ENCODE data around the gene RACK1.

The RACK1 gene

DNA sequence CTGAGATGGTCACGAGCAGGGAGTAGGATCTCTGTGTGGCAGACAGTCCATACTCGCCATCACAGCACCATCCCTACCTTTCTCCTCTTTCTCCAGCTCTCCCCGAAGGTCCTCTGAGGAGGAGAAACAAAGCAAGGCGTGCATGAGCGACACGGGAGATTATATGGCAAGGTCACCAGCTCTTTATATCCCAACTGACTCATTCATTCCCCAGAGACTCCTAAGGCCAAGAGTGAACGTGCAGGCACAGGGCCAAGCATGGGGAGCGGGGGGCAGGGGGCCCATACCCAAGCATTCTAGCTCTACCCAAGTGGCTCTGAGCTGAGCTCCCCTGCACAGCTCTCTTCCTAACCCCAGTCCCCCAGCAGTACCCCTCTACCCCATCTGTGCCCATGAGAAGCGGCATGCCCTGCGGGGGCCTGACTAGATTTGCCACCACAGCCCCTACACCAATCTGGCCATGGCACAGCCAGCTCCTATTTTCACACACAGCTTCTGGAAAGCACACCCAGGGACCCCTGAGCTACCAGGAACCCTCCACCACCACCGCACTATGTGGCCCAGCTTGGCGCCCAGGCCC is 45.5 kb downstream of the RACK1 start:
- no peak for DNase-seq (ENCODE audit: low read depth in 2 of 2)

DNA sequence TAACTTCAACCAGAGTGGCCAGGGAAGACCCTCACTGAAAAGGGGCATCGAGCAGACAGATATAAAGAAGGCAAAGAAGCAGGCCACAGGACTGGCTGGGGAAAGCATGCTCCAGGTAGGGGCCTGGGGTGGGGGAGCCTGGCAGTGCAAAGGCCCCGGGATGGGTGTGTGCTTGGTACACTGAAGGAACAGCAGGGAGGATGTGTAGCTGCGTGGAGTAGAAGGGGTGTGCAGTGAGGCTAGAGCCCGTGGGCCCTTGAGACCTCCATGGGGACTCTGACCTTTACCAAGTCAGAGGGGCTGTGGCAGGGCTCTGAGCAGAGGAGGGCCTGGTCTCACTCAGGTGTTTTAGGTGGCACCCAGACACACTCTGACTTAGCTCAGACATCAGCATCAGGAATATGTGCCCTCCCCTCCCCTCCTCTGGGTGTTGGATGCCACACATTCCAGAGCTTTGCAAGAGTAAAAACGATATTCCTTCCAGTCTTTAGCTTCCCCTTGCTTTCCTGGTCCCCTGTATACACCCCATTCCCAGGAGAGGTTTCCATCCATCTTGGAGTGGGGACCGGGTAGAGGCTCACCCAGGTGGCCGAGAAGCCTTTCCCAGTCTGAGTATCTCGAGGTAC is 46.3 kb downstream of the RACK1 start:
- DNase-seq (ENCODE audit: low read depth in 2 of 2), result no peak

DNA sequence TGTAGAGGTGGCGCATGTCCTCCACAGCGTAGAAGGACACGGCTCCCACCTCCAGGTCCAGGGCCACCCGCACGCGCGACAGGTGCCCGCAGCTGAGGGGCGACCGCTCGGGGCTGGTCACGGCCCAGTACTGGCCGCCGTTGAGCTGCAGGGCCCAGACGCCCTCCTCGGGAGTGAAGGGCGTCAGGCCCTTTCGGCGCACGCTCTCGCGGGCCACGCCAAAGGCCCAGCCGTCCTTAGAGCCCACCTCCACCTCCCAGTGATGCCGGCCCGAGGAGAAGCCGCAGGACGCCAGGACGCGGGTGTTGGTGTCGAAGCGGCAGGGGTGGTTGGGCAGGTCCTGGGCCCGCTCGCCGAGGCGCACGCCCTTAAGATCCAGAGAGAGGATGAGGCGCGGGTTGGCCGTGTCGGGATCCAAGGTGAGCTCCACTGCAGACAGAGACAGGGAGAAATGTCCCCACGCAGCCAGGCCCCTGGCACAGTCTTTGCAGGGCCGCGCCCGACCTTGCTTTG is 48.4 kb downstream of the RACK1 start:
- DNase-seq (ENCODE audit: low read depth in 2 of 2), result no peak

DNA sequence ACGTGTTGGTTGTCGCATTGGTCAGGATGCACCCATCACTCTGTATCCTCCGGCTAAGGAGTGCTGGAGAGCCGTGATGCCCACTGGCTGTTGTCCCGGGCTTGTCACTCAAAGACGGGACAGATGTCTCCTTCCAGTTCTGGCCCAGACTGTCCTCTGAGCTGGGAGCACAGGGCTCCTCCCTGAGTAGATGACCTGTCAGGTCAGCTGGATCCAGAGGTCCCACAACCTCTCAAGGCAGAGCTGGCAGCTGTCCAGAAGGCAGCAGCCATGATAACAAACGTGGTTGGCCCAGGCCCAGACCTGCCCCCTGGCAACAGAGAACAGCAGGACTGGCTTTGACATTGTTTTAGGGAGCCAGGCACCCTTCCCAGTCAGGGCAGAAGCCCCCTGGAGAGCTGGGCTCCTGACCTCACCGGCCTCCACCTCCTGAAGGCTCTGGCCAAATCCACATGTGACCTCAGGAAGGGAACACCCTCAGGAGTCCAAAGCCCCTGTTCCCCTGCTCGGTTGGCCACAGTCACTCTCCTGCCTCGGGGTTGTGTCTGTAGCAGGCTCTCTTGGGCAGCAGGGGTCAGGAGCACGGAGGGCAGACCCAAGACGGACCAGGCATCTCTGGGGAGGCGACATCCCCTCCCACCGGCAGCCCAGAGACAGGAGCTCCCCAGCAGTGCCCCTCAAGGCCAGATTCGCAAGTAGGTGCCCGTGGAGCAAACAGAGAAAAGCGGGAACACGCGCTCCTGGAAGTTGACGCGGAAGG is 49.0 kb downstream of the RACK1 start:
- no peak for DNase-seq (ENCODE audit: low read depth in 2 of 2)

DNA sequence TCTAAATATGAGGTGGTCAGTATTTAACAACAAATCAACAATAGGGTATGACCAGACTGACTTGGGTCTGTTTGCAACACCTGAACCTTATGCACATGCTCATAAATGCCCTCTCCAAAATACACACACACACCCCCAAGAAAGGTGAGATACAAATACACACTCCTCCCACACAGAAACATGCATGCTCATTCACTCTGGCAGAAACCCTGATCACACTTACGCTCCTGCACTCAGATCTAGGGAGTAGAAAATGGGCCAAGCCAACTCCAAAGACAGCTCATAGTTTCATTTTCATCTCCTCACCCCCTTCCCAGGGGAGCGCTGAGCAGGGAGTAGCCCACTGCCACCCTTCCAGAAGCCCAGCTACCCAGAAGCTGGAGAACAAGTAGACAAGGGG is 50.0 kb downstream of the RACK1 start:
- no peak for DNase-seq (ENCODE audit: low read depth in 2 of 2)

DNA sequence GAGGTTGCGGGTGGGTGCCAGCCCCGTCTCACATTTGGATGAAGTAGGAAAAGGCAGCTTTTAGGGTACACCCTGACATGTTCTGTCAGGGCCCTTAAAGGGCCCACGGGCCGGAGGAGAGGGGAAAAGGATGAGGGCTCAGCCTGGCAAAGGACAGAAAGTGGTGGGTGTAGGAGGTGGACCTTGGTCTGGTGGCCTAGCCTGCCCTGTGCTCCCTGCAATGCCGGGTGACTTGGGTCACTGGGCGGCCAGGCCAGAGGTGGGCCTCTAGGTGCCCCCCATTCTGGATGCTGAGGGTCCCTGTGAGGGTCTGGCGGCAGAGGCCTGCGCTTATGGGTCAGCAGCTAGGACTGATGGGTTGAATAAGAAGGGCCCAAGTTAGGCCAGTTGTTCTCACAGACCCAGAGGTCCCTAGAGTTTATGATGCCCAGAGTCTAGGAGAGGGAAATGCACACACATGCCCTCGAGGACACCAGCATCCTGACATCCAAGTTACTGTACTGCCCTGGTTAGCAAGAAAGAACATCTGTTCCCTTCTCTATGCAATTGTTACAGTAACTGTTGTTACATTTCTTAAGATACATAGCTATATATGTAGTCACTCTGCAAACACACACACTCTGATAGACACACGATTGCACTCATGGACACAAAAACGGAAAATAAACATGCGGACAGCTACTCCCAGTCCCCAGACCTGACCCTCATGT is 51.2 kb downstream of the RACK1 start:
- DNase-seq (ENCODE audit: low read depth in 2 of 2), result no peak

DNA sequence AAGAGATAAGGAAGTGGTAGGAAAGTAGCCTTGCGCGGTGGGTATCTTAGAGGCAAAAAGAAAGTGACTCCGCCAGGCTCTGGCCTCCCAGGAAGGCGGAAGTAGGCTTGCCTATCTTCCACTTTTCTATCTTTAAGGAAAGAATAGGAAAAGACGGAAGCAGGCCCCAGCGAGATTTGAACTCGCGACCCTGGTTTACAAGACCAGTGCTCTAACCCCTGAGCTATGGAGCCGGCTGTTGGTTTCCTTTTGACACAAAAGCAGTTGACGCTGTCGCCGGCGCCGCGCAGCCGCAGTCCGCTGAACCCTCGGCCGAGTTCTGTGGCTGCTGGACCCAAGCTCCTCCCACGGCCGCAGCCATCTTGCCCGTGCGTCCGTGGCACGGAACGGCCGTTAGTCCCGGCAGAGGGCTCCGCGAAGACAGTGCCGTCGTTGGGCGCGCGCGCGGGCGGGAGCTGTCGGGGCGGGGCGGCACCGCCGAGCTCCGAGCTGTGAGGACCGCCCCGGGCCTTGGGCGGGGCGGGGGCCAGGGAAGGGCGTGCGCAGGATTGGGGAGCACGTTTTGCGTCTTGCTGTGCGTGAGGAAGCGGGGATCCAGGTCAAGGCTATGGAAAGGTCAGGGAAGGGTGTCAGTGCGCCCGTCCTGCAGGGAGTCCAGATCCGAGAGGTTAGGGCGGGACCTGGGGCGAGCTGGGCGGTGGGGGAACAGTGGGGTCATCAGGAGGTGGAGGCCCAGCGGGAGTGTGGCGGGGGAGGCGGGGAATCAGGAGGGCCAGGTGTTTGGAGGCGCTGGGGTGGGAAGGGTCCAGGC is 52.0 kb downstream of the RACK1 start:
- peak; percentile 97 to 98 for DNase-seq (ENCODE audit: low read depth in 2 of 2)

DNA sequence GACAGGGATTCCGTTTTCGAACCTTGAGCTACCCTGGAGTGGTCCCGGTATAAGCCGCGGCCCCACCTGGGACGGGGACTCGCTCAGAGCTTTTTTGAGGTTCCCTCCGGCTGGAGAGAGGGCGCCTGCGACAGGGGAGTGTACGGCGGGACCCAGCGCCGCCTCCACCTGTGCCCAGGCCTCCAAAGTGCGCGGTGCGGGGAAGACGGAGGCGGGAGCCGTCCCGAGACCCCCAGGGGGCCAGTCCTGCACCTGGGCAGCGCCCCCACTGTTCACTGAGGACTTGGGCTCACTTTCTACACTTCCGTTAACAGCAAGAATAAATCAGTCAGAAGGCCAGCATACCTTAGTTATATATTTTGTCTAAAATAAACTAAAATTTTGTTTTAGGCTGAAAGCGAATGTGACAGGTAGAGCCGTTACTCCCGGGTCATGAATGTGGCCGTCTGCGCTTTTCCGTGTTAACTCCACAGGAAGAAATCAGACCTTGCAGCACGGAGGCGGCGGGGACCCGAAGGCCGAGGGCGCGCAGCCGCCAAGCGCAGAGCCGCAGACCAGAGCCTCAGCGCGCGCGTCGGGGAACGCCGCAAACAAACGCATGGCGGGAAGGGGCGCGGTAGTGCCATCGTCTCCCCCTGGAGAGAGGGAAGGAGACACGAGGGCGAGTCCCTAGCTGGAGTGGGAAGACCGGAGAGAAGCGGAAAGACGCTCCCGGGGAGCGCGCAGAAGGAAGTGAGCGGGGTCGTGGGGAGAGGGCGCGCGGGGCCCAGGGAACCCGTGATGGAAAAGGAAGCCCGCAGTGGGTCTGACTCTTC is 52.8 kb downstream of the RACK1 start:
- no peak for DNase-seq (ENCODE audit: low read depth in 2 of 2)

DNA sequence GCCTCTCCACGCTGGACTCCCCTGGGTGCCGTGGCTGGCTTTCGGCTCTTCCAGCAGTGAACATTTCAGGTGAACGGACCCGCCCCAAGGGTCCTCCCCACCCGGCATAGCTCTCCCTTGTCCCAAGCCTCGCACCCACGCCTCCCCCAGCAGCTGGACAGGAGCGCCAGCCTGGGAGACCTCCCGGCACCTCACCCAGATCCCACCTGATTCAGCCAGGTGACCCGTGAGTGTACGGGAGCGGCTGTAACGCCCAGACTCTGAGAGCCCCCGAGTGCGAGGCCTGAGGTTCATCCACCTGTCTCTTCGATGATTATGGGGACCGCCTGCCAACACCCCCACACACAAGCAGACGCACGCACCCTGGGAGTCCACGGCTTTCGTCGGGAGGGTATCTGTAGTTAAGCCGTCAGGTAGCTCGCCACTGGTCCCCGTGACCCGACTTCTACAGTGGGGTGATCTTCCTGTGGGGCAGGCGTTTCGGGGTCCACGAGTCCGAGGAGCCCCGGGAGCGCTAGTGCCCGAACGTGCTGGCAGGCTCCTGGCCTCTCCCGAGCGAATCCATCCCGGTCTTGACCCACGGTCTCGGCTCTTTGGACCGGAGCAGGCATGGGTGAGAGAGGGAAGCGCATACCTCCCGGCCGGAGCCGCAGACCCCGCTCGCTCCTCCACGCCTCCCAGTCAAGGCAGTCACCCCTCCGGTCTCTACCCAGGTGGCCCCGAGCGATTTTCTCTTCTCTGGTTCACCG is 53.6 kb downstream of the RACK1 start:
- no peak for DNase-seq (ENCODE audit: low read depth in 2 of 2)

DNA sequence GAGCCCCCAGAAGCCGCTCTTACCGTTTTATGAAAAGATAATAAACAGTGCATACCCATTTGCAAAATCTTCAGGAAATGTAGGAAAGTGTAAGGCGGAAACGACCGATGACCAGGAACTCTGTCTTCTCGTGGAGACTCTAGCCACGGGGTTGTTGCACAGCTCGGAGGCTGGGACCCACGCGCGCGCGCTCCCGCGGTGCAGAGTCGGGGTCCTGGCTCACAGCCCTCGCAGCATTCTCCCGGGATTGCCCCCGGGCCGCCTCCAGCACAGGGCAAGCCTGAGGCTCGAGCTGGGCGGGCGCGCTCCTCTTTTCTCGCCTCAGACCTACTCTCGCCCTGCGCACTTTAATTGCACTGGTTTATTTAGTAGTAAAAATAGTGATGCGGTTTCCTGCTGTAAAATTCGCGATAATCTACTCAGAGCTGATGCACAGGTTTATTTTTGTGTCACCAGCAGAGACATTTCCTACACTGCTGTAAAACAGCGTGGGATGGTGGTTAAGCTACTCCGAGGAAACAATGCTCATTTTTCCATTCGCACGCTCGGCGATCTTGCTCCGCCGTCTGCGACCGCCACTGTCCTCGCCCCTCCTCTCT is 54.2 kb downstream of the RACK1 start:
- no peak for DNase-seq (ENCODE audit: low read depth in 2 of 2)

DNA sequence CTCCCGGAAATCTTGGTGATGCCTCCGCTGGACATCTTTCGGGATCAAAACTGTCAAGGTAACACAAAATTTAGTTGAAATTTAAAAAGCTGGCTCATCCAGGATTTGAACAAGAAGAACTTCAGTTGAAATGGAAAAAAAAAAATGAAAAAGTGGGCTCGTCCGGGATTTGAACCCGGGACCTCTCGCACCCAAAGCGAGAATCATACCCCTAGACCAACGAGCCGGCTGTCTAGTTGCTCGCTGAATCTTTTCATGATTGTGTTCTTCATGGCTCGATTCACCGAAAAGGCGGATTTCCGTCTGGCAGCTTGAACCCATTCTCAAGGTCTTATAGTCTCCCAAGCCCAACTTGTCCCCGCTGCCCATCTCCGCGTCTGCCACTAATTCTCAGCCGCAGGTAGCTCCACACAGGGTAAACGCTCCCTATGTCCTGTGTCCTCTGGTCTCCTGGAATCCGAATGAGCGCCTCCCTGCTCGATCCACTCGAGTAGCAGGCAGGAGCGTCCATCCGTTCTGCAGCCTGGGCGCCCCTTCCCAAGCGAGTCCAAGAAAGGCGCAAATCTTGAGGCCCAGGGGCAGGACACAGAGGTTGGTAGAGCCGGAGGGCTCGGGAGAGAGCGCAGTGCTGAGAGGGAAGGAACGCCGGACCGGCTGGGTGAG is 54.9 kb downstream of the RACK1 start:
- DNase-seq (ENCODE audit: low read depth in 2 of 2), result peak in 1 of 2 donors; percentile 77

DNA sequence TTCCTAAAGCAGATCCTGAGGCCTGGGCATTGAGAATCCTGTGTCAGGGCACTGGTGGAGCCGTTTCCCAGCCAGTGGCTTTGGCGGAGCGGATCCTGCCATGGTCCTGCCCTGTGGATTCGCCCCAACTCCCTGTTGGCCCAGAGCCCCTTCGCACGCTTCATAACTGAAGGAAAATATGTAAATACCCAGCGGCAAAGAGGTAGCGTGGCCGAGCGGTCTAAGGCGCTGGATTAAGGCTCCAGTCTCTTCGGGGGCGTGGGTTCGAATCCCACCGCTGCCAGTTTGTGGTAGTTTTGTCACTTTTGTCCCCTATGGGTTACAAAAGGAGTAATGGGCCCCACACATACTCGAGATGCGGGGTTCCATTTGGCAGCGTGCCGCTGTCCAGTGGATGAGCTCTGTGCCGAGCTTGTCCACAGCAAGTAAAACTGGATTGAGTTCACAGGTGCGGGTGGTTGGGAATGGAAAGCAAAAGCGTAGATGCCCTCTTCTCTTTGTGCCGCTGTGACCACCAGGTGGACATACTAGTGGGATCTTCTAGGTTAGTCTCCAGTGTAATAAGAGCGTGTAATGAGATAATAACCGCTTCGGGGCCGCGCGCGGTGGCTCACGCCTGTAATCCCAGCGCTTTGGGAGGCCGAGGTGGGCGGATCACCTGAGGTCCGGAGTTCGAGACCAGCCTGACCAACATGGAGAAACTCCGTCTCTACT is 56.0 kb downstream of the RACK1 start:
- no peak for DNase-seq (ENCODE audit: low read depth in 2 of 2)

DNA sequence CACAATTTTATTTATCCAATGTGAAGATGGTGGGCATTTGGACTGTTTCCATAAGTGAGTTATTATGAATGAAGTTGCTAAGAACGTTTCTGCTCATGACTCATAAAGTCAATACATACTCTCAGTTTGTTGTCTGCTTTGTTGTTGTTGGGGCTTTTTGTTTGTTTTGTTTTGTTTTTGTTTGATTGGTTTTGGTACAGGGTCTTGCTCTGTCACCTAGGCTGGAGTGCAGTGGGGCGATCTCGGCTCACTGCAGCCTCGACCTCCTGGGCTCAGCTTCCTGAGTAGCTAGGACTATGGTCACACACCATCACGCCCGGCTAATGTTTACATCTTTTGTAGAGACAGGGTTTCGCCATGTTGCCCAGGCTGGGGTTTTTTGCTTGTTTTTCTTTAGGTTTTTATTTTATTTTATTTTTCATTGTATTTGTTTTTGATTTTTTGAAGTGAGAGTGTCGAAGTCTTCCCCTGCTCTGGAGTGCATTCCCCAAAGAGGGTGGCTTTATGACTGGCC is 56.7 kb downstream of the RACK1 start:
- no peak for DNase-seq (ENCODE audit: low read depth in 2 of 2)

All from stimulated activated CD8-positive, alpha-beta memory T cell treated with anti-CD3 and anti-CD28 coated beads, Interleukin-7, amount 100 ng/mL, for 1 hour (primary cell).